Activated CD4-positive, alpha-beta memory T cell treated with anti-CD3 and anti-CD28 coated beads, Interleukin-2, amount 10 ng/mL, durations not matched to agents 7 days and 5 days (primary cell): ENCODE results near the gene UTP18. TPM values are rescaled to one million over a fixed set of nuclear protein-coding genes. Genes with fewer than 3 reads are reported as not detected.

Experiments
- total RNA-seq, 2 experiments: library from RNA; stranded (reverse); gene quantifications; one replicate each; pipeline ENCODE4 v1.2.3, GENCODE V29; 2021

Gene UTP18
- total RNA-seq, 2 experiments from 2014 or later = 44.4 to 45.2 TPM

Other genes starting within 250 kb of the UTP18 start
- gene SPAG9, start 139.7 kb upstream of the UTP18 start, total RNA-seq = 10 to 100 TPM; 50.9 to 53.0 TPM
- 10 to 100 TPM; 87.9 to 90.8 TPM for gene NME1, start 107.0 kb upstream of the UTP18 start, total RNA-seq
- 100 to 1,000 TPM; 364 to 374 TPM for gene NME2, start 94.1 kb upstream of the UTP18 start, total RNA-seq
- 10 to 100 TPM; 12.2 to 13.0 TPM for gene MBTD1, start 497 bp upstream of the UTP18 start, total RNA-seq